Adrenal gland (tissue), 12 donors: ENCODE measurements around the gene LIMK2. TPM values are rescaled to one million over a fixed set of nuclear protein-coding genes. Genes with fewer than 3 reads are reported as not detected.

Experiments
- DNase-seq, 7 donors: peaks; one replicate each; pipeline ENCODE4 v3.0.0-alpha.2; 2019 to 2020
- H3K27ac ChIP-seq, 5 donors: fragments of 200-600 bp; sonication (generic) in 4 of 5; 1 replicate in 3 of 5; 2 replicates in 2 of 5; pipeline versions ENCODE4 v1.5.1 to v1.8.0; 2016 to 2020; ENCODE audit warnings: mild to moderate bottlenecking in 1 of 5
- H3K27me3 ChIP-seq: fragments of 200-600 bp; 2 replicates; pipeline ENCODE4 v1.8.0; 2021
- H3K36me3 ChIP-seq, 2 donors: fragments of 200-600 bp; replicated peaks in 1 of 2; 1 replicate in 1 of 2; 2 replicates in 1 of 2; pipeline versions ENCODE4 v1.5.1 to v1.8.0; 2018 to 2022
- H3K4me1 ChIP-seq, 2 donors: fragments of 200-600 bp; replicated peaks in 1 of 2; 1 replicate in 1 of 2; 2 replicates in 1 of 2; pipeline versions ENCODE4 v1.5.1 to v1.8.0; 2018 to 2021
- H3K4me3 ChIP-seq, 4 donors: fragments of 200-600 bp; sonication (generic) in 3 of 4; one replicate each; pipeline ENCODE4 v1.5.1; 2016 to 2018
- H3K9me3 ChIP-seq, 3 donors: fragments of 200-600 bp; sonication (generic) in 1 of 3; replicated peaks in 1 of 3; 1 replicate in 2 of 3; 2 replicates in 1 of 3; pipeline versions ENCODE4 v1.5.1 to v1.8.0; 2016 to 2021
- CTCF ChIP-seq, 6 experiments: fragments of 450-650 bp in 4 of 6; fragments of 200-600 bp in 2 of 6; sonication (generic) in 1 of 6; IDR thresholded peaks; 1 replicate in 5 of 6; 2 replicates in 1 of 6; pipeline versions ENCODE4 v1.5.1 to v1.8.0; 2016 to 2021; ENCODE audit warnings: antibody characterized with exemption in 6 of 6, mild to moderate bottlenecking in 2 of 6, moderate library complexity in 1 of 6
- POLR2A ChIP-seq, 2 donors: fragments of 450-650 bp; IDR thresholded peaks; one replicate each; pipeline ENCODE4 v1.6.1; 2017; ENCODE audit warnings: antibody characterized with exemption in 2 of 2, mild to moderate bottlenecking in 2 of 2, moderate library complexity in 1 of 2
- WGBS, 4 donors: extraction: QIAGEN DNeasy Blood & Tissue Kit in 2 of 4; methylation state at CpG; one replicate each; pipeline versions ENCODE4 v1.1.5 to v1.1.7; 2013 to 2017; 5-methylcytosine and 5-hydroxymethylcytosine counted together
- intact Hi-C, 2 donors: fragments of 100-400 bp; cut with DNase I; formaldehyde crosslinking; loops; one replicate each; pipeline versions ENCODE4 v1.14.1 to v1.15.0; 2022 to 2023
- polyA plus RNA-seq, 3 donors: library from polyadenylated mRNA; stranded (reverse); fragments of 200-250 nt in 2 of 3; fragments of 350-450 nt in 1 of 3; fragmentation: Illumina TruSeq in 1 of 3; extraction: RNeasy Lipid Tissue Mini Kit (QIAGEN cat#74804) in 1 of 3; gene quantifications; one replicate each; pipeline ENCODE4 v1.2.3, GENCODE V29; 2013 to 2014
- total RNA-seq, 9 donors: library from RNA; depleted of rRNA in 4 of 9; stranded (reverse); fragments of >200 nt in 4 of 9; fragments of 120-200 nt in 1 of 9; fragmentation: NEBNext Ultra II Directional in 1 of 9; extraction: Animal tissue kit (Norgen Biotek cat#: 25700) in 1 of 9; gene quantifications; one replicate each; pipeline versions ENCODE4 v1.1.0 to v1.2.4, GENCODE V29; 2013 to 2023
- donor health status: healthy with polysubstance abuse.
- donor health status: Bipolar disorder and iron deficiency.
- donor health status: DM: yes; HTN: yes; CAD: no.
- donor health status: DM: no; HTN: no; CAD: no.
- donor health status: DM: no; HTN: no; CAD: no.
- donor health status: DM: yes; HTN: yes; CAD: no.

LIMK2 gene
- total and polyA plus RNA-seq, 12 donors = 12.6 to 36.1 (median 20.2) TPM

DNA sequence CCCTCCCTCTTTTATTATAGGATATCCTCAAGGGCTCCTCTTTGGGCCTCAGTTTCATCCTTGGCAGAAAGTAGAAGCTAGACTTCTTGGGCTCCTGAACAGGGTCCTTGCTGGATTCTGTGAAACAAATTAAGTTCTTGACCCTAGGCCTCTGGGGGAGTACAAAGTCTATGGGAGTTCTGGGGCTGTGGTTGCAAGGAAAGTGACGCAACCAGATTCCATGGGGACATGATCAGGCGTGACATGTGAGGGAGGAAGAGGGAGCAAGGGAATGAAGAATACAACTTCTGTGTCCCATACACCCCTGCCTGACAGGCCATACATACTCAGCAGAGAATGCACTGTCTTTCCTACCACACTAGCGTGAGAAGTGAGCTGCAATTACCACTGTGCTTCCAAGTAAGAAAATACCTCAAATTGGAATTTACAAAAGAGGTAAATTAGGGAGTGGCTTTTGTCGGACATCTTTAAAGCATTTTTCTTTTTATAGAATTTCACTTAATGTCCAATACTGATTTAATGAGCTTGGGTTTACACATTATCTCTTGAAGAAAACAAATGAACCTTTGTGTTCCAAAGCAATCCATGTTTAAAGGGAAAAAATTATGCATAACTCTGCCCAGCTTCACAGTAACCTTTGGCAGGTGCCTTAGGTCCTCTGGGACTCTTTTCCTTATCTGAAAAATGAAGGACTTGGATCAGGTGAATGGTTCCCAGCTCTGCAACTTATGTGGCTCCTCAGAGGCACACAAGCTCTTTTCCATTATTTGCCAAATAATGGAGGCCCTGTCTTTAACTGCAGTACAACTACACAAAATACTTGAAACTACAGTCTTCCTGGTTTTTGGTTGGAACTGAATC is 38.9 kb downstream of the LIMK2 start:
- peaks cover 6 to 18% of the 10 kb centered on the region in 2 donors for H3K4me1 ChIP-seq
- intact Hi-C loops = no loop called here

GRCh38 chr22:31253949-31254348 is 41.9 kb downstream of the LIMK2 start:
- Histone ChIP-seq H3K4me1 (peaks cover 0 to 7% of the 10 kb centered on the region in 2 donors), H3K9me3 (no peaks in the 10 kb centered on the region), H3K27me3 (no peaks in the 10 kb centered on the region), H3K36me3 (peaks cover 0 to 8% of the 10 kb centered on the region in 2 donors), H3K27ac (peak overlapping the region in 1 of 5 donors; percentile 2), H3K4me3 (no peak overlapping the region)
- intact Hi-C loops = no loop called here
- DNase-seq = no peak
- TF ChIP-seq CTCF (IDR thresholded peaks at IDR 0.05) (no peak), POLR2A (IDR thresholded peaks at IDR 0.05) (no peak)
- WGBS, 4 donors = 69 to 85% (median 76%) methylated on average over 3 to 4 of the region's 4 CpGs

More for the DNA sequence above, 38.9 kb downstream of the LIMK2 start:
- Histone ChIP-seq H3K9me3 (no peaks in the 10 kb centered on the region), H3K27ac (no peak overlapping the region), H3K4me3 (no peak overlapping the region), H3K27me3 (no peaks in the 10 kb centered on the region), H3K36me3 (no peaks in the 10 kb centered on the region)
- TF ChIP-seq CTCF (IDR thresholded peaks at IDR 0.05) (no peak), POLR2A (IDR thresholded peaks at IDR 0.05) (no peak)
- DNase-seq = no peak
- 84 to 91% (median 87%) methylated on average over 4 of the region's 4 CpGs for WGBS, 4 donors

- WGBS, 4 donors = 85 to 96% (median 93%) methylated on average over 2 to 8 of the region's 8 CpGs
- no peaks in the 10 kb centered on the region for H3K4me1 ChIP-seq
- H3K36me3 ChIP-seq = peaks cover 0 to 58% of the 10 kb centered on the region in 2 donors
- intact Hi-C loops = no loop called here
- TF ChIP-seq POLR2A (IDR thresholded peaks at IDR 0.05) = no peak
- no peak for TF ChIP-seq CTCF (IDR thresholded peaks at IDR 0.05)
- no peaks in the 10 kb centered on the region for H3K27me3 ChIP-seq
- DNase-seq = no peak
- H3K27ac ChIP-seq = no peak overlapping the region
- H3K4me3 ChIP-seq = no peak overlapping the region
- no peaks in the 10 kb centered on the region for H3K9me3 ChIP-seq
Observed at GRCh38 chr22:31259798-31260473, 47.8 kb downstream of the LIMK2 start.

DNA sequence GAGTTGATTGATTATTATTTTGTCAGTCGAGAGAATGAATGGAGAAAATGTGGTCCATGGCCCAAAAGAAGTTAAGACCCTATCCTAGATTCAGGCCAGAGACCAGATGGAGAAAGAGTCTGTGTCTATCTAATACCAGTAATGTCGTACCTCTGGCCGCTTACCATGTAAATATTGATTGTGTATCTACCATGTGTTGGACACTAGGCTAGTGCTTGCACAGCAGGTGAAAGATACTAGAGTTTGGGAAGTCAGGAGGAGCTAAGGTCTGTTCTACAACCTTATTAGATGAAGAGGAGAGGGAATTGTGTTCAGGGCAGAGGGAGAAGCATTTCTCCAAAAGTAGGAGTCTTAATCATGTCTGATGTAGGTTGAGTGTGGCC is 48.4 kb downstream of the LIMK2 start:
- WGBS, 4 donors = 94 to 96% (median 96%) methylated on average over 3 of the region's 3 CpGs
- H3K9me3 ChIP-seq = no peaks in the 10 kb centered on the region
- no peak for DNase-seq
- no peaks in the 10 kb centered on the region for H3K27me3 ChIP-seq
- no peak for TF ChIP-seq CTCF (IDR thresholded peaks at IDR 0.05)
- TF ChIP-seq POLR2A (IDR thresholded peaks at IDR 0.05) = no peak
- H3K4me1 ChIP-seq = no peaks in the 10 kb centered on the region
- intact Hi-C loops = no loop called here
- H3K36me3 ChIP-seq = peaks cover 0 to 58% of the 10 kb centered on the region in 2 donors
- H3K4me3 ChIP-seq = no peak overlapping the region
- no peak overlapping the region for H3K27ac ChIP-seq
